ENCODE results near the gene CSNK2B.

The CSNK2B gene

DNA sequence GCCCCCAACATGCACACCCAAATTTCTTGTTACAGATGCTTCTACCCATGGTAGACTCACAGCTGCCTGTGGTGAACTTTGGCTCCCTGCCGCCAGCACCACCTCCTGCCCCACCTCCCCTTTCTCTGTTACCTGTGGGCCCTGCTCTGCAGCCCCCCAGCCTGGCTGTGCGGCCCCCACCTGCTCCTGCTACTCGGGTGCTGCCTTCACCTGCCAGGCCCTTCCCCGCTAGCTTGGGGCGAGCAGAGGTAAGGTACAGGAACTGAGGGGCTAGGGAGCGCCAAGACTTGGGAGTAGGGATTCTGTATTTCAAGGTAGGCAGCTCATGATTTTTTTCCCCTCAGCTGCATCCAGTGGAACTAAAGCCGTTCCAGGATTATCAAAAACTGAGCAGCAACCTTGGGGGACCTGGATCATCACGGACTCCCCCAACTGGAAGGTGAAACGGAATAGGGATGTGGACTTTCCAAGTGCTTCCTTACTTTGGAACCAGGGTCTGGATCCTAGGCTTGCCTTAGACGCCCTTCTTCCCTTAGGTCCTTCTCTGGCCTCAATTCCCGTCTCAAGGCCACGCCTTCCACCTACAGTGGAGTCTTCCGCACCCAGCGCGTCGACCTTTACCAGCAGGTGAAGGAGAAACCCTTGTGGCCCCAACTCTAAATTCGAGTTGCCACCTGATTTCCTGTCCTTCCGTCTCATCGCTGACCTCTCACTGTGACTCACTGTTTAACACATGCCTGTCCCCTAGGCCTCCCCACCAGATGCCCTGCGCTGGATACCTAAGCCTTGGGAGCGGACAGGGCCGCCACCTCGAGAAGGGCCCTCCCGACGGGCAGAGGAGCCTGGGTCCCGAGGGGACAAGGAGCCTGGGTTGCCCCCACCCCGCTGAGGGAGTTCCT lies 28.9 kb upstream of the CSNK2B start:
- no peak for DNase-seq (ENCODE audit: low read depth)

DNA sequence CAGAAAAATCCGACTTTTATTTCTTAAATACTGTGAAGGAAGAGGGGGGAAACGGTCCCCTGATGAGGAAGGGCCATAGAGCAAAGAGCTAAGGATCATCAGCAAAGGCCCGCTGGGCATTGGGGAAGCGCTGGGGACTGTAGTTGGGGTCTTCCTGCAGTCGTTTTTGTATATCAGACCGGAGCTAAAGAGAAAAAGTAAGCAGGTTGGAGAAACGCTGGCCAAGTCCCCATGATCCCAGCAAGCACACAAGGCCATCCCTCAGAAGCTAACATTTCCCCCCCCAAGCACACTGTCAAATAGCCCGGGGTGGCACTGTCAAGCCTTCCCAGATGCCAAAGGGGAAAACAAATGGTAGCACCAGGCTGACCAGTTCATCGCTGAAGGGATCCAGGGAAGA lies 26.8 kb upstream of the CSNK2B start:
- no peak for DNase-seq (ENCODE audit: low read depth)

DNA sequence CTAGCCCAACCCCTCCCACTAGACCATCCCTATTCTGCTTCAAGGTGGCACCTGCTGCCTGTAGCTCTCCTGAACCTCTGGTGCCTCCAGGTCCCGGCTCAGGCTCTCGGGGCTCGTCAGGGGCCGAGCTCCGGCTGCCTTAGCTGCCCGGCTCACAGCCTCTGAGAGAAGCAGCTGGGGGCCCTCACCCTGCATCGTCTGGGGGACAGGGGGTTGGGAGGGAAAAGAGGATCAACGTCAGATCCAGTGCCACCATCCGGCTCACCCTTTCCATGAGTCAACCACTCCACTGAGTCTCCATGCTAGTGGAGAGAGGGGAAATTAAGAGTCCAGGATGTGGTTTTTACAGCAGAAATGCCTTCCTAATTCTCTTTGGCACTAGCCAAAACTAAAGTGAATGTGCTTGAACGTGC lies 26.4 kb upstream of the CSNK2B start:
- DNase-seq (ENCODE audit: low read depth) = no peak

DNA sequence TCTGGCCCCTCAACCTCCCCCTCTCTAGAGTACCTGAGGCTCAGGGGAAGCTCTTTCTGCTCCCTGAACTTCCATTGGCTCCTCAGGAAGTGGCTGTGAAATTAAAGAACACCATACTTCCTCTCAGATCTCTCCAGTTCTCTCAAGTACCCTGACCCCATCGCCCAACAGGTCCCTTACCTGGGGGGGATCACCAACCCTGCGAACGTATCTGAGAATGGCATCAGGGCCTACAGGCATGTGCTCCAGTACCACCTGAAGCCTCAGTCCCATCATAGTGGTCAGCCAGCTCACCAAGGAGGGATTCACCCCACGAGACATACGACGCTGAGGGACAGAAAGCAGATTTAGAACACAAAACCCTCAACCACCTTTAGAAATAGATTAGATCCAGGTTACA lies 25.3 kb upstream of the CSNK2B start:
- DNase-seq (ENCODE audit: low read depth) = no peak

DNA sequence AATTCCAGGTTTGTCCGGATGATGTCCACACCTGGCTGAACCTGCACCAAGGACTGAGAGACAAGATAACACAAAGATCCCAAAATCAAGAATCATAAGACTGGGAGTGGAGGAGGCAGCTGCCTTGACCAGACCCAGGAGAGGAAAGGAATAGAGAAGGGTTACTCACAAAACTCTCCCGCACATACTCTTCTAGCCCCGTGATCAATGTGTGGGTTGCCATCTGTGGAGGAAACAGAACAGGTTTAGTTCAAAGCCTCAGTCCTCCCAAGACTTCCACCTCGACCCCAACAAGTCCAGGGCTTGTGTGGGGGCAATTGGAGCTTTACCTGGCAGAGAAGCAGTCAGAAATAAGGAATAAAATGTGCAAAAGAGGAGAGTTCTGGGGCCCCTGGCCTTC lies 24.5 kb upstream of the CSNK2B start:
- no peak for DNase-seq (ENCODE audit: low read depth)

DNA sequence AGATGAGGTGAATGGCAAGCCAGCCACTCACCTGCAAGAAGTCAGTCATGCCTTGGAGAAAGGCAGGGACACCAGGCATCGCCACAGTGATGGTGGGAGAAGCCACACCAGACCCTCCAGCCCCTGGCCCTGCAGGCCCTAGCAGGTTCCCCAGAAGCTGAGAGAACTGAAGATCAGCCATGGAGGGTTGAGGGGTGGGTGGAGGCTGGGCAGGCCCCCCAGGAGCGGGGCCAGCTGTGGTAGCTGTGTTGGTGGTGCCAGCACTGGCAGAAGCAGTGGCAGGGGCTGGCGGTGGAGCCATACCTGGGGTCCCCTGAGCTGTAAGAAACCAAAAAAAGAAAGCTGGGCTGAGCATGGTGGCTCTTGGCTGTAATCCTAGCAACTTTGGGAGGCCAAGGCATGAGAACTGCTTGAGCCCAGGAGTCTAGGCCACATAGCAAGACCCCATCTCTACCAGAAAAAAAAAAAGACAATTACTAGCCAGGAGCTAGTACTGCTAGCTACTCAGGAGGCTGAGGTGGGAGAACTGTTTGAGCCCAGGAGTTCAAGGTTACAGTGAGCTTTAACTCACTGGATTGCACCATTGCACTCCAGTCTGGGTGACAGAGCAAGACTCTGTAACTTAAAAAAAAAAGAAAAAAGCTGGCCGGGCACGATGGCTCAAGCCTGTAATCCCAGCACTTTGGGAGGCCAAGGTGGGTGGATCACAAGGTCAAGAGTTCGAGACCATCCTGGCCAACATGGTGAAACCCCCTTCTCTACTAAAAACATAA lies 22.9 kb upstream of the CSNK2B start:
- no peak for DNase-seq (ENCODE audit: low read depth)

DNA sequence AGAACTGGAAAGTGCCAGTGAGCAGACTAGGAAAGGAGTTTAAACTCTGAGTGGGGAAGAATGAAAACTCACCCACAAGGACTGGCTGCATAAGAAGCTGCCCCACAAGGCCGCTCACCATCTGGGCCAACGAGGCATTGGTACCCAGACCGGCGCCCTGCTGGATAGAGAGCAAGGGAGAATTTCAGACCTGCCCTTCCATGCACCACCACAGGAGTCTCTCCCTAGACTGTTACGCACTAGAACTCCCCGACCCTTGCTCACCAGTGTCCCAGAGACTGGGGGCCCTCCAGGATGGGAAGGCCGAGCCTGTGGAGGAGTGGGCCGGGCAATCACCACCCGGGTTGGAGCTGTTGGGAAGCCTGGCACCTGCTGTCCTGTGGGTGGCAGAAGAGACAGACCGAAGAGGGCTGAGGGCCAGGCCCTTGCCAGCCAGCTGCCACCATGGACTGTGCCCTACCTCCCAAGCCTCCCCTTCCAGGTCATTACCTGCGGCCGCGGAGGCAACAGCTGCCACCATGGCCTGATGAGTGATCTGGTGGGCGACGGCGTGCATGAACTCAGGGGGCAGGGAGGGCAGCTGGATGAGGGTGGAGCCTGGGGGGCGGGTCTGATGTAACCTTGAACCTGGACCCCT lies 21.9 kb upstream of the CSNK2B start:
- no peak for DNase-seq (ENCODE audit: low read depth)

DNA sequence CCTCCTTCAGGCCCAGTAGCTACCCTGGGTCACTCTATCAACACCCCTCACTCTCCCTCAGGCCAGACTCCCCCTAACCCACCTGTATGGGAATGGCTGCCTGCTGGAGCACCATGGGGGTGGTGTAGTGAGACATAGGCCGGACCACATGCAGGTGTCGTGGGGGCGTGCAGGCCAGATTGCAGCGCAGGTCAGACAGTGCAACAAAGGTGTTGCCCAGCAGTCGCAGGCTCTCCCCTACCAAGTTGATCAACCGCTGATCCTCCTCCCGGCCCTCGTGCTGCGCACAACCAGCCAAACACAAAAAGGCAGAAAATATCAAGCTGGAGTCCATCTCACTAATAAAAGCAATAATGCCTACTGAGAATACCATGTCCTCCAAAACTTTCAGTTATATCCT lies 20.6 kb upstream of the CSNK2B start:
- DNase-seq (ENCODE audit: low read depth) = no peak

DNA sequence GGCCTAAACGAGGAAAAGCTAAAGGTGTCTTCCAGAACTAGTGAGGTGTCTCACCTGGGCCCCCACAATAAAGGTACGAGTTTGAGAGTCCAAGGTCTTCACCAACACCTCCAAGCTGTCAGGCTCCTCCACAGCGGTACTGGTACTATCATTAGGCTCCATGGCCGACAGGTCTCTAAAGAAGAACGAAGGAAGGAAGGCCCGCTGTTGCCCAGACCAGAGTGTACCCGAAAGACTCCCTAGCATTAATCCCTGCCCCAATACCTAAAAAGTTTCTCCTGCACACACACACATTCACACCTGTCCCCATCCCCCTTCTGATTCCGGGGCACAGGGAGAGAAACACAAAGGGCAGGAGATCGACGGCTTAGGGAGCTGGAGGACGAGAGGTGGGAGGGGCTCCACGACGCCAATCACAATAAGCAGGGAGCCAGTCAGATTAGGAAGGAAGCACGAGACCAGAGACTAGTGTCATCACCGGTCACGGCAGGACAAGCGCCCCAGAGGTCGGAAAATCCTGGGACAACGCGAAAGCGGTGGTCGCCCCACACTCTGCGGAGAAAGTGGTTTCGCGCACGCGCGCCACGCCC lies 14.2 kb upstream of the CSNK2B start:
- DNase-seq (ENCODE audit: low read depth) = no peak

DNA sequence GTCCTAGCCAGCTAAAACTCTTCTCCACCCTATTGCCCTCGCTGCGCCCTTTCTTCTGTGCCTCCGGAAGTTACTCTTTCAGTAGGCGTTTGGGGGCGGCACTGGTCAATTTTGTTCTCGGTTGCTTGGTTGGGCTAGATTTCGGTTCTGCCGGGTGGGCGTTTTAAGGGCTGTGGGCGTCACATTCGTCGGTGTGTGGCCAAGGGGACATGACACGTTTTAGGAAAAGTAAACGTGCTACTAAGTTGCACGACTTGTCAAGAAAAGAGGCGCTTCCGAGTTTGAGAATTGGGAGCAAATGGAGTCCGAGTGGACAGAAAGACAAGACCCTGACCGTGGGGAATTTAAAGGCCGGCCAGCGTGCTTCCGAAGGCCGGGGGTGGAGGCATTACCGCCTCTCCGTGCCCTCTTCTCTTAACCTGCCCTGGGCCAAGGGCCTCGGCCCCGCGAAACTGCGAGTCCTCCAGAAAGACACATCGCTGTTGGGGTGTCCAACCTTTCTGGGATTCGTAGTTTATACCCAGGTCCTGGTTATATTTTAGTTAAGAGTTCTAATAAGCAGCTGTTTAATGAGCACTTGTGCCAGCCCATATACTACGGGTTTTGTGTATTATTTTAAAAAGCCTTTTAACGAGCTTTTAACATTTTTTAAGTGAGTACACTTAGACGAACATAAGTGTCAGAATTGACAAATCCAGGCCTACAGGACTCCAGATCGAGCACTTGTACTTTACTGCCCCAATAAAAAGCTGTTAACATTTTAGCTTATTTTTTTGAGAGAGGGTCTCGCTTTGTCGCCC lies 12.8 kb upstream of the CSNK2B start:
- peak; percentile 77 for DNase-seq (ENCODE audit: low read depth)

DNA sequence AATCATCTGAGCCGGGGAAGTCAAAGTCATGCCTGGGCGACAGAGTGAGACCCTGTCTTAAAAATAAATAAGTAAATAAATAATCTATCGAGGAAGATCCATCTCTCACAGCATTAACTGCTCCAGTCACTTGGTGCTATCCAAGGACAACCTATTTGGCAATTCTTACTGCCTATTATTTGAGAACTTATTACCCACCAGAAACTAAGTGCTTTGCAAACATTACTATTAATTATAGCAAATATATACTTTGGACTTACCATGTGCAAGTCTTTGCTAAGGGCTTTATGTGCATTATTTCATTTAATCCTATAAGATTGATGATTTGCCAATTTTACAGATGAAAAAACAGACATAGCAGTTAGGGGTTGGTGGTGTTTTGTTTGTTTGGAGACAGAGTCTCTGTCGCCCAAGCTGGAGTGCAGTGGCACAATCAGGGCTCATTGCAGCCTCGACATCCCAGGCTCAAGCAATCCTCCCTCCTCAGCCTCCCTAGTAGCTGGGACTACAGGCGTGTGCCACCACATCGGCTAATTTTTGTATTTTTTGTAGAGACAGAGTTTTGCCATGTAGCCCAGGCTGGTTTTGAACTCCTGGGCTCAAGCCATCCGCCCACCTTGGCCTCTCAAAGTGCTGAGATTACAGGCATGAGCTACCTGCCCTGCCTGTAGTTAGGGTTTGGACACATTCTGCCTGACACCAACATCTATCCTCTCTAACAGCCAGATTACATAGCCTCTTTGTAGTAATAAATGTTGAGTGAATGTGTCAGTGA lies 11.1 kb upstream of the CSNK2B start:
- no peak for DNase-seq (ENCODE audit: low read depth)

DNA sequence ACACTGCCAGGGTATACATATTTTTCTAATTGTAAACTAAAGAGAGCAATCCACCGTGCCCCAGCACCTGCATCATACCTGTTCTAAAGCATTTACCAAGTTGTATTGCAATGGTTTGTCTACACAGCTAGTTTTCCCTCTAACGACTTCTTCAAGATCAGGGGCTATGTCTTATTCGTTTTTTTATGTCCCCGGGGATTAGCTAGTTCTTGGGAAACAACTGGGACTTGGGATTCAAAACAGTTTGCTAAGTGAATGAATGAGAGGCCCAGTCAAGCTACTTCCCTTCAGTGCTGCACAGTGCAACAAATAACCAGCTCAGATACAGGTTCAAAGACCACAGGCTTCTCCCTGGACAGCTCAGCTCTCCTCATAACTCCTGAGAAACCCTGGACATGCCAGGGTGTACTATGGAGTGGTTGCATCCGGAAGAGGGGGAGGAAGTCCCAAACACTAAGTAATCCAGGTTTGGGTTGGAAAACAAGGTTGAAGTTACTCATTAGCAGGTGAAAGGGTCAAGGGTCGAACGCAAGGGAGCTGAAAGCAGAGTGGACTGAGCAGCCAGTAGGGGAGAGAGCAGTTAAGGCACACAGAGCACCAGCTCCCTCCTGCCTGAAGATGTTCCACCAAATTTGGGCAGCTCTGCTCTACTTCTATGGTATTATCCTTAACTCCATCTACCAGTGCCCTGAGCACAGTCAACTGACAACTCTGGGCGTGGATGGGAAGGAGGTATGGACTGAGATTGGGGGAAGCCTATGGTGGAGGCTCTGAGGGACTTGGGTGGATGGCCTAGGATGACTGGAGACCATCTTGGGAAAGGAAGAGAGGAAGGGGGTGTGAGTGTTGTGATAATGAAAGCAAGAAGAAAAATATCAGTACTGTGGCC lies 10.3 kb upstream of the CSNK2B start, which contains the start of gene APOM:
Gene APOM, plus strand, starts transcription at position 546 of the 889 bp plus-strand sequence. Its CDS starts 73 bp downstream, at position 619.
- DNase-seq (ENCODE audit: low read depth) = no peak

DNA sequence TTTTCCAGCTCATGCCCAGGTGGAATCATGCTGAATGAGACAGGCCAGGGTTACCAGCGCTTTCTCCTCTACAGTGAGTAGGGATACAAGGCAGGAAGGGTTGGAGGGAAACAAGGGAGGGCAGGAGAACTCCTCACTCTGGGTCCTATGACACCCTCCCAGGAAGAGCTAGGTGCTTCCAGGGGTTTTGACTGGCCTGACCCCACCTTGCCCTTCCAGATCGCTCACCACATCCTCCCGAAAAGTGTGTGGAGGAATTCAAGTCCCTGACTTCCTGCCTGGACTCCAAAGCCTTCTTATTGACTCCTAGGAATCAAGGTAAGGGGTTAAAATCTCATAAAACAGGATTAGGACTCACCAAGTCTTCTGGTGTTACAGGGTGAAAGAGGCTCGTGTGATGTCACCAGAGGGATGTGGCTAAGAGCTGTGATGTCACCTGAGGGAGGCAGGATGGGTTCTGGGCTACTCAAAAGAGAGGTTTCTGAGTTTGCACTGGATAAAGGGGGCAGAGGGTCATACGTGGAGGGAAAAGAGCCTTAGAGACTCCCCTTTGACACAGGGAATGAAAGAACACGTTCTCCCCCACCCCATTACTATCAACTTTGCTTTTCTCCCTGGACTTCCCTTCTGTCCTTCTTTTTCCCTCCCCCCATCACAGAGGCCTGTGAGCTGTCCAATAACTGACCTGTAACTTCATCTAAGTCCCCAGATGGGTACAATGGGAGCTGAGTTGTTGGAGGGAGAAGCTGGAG lies 8.3 kb upstream of the CSNK2B start:
- DNase-seq (ENCODE audit: low read depth) = no peak

DNA sequence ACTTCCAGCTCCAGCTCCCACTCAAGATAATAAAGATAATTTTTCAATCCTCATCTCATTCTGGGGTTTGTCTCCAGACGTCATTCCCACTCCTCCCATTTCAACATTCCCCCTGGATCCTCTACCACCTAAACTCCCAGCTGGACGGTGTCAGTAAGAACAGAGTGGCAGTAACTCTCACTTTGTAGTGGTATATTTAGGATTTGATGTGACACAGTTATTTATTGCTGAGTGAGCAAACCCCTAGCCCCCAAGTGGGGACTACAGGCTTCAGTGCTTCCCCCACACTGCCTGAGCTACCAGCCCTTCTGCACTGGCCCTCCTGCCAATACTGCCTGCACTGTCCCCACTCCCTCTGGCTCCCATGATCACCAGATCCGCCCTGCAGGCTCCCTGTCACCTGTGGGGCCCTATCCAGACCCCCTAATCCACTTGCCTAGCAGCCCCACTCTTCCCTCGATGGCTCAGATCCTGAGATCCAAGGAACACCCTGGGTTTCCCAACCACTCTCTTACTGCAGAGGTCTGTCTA lies 7.7 kb upstream of the CSNK2B start:
- no peak for DNase-seq (ENCODE audit: low read depth)

DNA sequence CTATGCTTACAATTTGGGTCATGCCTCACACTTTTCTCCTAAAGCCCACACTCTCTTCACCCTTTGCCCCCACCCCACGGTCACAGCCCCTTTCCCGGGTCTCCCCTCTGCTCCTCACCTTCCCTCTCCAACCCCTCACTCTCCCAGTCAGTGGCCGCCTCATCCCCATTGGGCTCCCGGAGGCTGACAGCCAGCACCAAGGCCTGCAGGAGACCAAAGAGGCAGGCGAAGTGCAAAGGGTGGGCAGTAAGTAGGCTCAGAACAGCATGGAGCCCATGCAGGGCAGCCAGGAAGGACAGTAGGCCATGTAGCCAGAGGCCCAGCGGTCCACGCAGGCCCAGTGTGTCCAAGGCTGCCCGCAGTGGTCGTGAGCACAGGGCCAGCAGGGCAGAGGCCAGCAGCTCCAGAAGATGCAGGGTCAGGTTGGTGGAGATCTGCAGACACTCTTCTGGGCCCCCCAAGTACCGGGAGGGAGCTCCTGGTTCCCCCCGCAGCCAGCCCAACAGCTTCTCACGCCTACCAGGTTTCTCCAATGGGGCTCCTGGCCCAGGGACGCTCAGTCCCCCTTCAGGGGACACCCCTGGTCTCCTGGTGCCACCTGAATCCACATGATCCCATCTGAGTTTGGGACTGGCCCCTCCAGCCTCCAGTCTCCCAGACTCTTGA lies 6.8 kb upstream of the CSNK2B start:
- no peak for DNase-seq (ENCODE audit: low read depth)

DNA sequence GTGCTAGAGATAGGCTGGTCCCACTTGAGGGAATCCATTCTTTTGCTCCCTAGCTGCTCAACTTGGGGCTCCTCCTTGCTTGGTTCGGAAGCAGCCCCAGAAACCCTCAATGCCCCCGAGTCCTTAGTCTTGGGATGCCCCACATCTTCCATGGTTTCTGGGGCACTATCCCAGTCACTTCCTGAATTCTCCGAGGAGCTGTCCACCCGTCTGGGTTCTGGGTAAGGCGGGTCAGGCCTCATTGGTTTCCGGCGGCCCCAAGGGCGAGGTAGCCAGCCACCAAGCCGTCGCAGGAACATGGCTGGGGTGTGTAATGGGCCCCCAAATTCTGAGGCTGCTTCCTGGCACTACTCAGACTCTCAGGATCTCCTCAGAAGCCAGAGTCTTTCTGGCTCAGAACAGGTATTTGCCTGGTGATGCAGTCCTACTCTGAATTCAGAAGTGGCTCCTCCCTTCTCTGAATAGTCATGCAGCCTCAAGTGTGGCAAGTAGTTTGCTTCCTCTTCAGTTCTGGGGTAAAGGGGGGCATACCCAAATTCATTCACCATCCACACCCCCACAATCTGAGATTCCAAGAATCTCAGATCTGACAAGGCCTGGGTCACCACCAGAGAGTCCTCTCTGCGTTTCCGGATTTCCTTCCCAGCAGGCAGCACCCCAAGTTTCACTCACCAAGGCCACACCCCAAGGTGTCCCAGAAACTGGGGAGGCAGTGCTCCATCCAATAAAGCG lies 6.1 kb upstream of the CSNK2B start:
- no peak for DNase-seq (ENCODE audit: low read depth)

Measured in stimulated activated CD8-positive, alpha-beta memory T cell treated with anti-CD3 and anti-CD28 coated beads, Interleukin-4, amount 100 ng/mL, for 24 hours (primary cell).